HG03196 (cell line): ENCODE data around the gene RNASE12.
A peak's percentile ranks its signal among the peaks of the same experiment; 100 is the strongest.
"Not testable (repeated sequence)": the region's sequence is repeated elsewhere in the genome, so short reads cannot be mapped to it uniquely, and the experiment has no call there.

Source experiments
- ATAC-seq: cut with Tn5 transposase; IDR thresholded peaks from one replicate; pipeline ENCODE4 v1.9.1; 2021; ENCODE audit not compliant: unreplicated experiment

The RNASE12 gene

DNA sequence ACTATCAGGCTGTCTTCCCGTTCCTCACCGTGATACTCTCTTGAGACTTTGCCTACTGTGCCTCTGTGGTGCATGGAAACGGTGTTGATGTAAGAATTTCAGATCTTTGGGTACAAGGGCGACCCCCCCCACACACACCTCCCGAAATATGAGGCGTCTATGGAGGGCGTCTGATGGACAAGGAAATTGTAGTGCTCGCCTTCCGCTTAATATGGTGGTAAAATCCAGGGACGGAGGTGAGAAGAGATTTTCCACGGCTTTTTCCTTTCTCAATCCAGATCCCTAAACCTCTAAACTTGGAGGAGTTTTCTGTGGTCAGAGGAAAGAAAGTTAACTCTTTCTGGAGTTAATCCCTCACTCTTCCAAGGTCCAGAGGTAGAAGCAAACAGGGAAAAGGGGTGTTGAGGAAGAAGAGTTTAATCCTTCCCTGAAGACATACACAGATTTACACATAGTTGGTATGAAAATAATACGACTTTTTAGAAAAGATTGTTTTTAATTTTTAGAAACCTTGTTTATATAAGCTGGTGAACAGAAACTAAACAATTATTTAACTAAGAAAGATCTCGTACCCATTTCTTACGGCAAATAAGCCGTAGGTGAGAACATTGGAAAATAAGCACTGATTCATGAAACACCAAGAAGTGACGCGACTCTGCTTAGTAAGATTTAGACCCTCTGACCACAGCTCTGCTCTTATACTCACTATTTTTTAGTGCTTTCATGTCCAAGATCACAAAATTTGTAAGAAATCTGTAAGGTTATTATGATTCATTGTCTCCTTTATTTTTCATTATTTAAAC is 23.1 kb upstream of the RNASE12 start:
- no peak for ATAC-seq

DNA sequence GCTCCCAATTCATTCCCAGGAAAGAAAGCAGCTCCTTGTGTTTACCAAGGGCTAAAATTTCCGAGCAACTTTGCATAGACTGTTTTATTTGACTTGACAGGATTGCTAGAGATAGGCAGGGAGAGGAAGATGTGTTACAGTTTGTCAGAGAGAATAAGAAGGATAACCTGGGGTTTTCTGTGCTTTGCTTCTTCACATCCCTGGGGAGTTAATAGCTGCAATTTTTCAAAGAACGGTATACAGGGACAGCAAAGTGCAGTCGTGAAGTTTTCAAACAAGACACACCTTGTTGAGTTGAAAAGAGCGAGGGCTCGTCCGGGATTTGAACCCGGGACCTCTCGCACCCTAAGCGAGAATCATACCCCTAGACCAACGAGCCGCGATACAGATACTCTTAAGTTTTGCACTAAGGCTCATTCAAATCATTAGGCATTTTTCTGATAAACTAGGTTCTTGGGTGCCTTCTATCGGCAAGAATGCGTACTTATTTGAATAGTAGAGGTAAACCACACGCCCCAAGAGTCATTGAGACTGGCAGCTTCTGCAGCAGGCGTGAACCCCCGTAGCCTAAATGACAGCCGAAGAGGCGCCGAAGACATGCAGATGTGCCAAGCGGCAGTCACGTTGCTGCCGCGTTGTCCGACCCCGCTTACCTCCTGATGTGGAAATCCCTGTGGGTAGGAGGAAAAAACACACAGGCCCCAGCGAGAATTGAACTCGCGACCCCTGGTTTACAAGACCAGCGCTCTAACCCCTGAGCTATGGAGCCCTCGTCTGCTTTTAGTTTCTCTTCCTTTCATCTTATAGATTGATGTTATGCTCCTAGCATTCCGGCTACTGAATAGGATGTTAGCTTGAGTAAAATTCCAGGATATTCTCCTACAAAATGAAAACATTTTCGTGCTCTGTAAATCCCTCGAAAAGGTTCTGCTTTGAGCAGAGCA is 22.2 kb upstream of the RNASE12 start:
- ATAC-seq = peak; percentile 66

DNA sequence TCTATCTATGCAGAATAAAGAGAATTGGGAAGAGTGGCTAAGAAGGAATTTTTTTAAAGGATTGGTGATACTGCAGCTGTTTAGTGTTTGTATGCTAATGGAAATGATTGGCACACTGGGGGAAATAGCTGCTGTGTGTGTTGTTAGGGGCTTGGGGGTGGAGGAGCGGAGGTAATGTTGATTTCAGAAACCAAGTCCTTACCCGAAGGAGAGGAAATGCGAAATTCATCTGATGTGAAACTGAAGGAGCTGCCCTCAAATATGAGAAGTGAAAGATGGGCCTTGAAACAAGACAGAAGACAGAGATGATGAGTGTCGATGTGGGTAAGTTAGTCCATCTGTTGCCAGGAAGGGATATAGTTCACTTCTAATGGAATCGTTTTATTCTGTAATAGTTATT is 21.2 kb upstream of the RNASE12 start:
- ATAC-seq = no peak

DNA sequence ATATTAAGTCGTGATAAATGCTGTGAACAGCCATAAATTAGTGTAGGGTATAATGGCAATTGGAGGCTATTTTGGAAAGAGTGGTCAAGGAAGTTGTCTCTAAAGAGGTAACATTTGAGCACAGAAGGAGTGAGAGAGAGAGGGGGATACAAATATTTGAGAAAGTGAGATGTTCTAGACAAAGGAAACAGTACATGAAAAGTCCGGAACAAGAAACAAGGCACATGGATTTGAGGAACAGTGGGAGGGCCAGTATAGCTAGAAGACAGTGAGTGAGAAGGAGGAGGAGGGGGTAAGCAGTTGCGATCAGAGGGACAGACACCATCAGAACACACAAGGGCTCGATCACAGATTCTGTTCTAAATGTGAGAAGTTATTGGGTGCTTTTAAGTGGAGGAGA is 20.1 kb upstream of the RNASE12 start:
- ATAC-seq = no peak

DNA sequence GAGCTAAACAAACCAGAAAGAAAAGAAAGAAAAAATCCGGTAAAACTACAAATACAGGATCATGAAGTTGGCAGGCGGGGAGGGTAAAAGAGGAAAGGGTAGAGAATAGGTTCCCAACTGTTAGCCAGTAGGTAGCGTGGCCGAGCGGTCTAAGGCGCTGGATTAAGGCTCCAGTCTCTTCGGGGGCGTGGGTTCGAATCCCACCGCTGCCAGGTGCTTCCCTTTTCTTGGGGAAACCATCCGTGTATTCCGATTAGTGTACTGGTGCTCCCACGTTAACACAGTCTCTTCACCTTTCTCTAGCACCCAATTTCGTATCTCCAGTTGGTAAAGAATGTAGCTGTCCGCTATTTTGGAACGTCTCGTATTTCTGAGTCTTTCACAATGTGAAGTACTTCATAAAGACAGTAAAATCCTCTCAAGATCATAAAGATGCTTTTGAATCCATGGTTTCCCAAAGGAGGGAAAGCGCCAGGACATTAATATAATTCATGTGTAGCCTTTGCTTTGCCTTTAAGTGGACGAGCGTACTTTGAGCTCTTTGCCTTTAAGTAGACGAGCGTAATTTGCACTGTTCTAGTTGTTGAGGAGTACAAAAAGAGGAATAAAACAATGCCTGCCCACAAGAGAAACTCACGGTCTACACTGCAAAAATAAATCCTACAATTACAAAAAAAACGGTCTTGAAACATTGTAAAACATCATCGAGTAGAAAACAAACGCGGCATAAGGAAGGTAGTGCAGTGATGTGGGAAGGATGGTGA is 19.0 kb upstream of the RNASE12 start:
- no peak for ATAC-seq

DNA sequence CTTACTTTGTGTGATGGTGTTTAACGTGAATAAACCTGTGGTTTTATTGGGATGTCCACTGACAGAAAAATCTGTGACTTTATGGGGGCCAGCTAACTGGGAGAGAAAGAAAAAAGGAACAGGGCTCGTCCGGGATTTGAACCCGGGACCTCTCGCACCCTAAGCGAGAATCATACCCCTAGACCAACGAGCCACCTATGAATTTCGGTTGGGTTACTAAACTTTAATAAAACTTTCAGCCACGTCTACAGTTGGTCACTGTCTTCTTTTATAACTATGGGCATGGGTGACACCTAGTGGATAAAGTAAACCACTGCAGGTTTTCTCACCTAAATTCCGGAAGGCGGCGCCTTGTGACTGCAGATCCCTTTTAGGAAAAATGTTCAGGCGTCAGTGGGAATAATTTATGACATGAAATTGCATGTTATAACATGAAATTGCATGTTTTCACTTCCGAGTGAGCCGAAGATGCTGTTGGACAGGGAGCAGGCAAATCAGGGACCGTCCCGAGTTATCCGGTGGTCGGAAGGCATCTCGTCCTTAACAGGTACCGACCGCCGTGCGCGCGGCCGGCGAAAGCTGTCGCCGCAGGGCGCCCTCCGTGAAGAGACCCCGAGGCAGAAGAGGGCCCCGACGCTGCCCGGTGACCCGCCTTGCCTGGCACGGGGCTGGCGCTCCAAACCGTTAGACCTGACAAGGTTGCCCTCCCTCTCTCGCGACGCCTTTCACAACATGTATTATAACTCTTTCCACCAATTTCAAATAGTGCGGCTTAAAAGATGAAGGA is 18.2 kb upstream of the RNASE12 start:
- peak; percentile 23 for ATAC-seq

DNA sequence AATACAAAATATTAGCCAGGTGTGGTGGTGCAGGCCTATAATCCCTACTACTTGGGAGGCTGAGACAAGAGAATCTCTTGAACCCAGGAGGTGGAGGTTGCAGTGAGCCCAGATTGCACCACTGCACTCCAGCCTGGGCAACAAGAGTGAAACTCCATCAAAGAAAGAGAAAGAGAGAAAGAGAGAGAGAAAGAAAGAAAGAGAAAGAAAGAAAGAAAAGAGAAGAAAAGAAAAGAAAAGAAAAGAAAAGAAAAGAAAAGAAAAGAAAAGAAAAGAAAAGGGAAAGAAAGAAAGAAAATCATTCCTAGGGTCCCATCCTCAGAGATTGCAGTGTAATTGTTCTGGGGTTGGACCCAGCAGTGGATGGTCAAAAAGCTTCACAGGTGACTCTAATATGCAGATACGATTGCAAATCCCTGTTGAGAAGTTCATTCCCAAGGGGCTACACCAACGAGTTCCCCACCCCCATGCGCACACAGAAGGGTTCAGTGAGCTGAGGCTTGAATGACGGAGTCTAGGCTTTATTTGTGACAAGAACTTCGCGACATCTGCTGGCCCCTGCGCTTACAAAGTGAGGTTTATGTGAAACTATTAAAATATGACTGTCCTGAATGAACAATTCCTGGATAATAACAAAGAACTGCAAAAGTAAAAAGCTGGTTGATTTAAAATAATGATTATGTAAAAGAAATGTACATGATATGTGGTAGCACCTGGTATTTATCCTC is 17.4 kb upstream of the RNASE12 start:
- ATAC-seq = no peak

DNA sequence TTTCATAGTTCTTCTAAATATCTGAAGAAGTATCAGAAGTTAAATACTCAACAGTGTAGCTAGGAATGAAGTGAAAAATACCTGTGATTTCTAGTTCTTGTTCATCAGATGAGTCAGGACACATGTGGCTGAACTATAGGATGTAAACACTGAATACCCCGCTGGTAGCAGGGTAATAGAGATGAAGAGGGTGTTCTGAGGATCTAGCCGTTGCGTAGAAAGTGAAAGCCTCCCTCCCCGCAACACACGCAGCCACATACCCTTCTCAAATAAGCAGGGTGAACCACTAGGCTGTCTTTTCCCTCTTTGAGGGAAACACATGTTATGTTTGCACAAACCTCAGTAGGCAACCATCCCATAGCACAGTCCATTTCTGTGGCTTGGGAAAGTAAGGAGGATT is 16.4 kb upstream of the RNASE12 start:
- no peak for ATAC-seq

DNA sequence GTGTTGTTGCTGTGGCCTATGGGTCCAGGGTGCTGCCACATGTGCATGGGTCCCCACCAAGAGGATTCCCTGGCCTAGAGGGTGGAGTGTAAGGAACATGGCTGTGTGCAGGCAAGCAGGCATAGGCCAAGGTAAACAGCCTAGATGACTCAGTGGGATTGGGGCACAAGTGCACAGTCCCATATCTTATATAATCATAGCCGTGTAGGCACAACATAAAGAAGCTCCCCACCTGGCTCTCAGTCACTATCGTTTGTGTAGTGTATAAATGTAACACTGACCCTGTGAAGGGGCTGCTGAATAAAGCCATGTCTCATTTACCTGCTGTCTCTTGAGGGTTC is 15.7 kb upstream of the RNASE12 start:
- no peak for ATAC-seq

DNA sequence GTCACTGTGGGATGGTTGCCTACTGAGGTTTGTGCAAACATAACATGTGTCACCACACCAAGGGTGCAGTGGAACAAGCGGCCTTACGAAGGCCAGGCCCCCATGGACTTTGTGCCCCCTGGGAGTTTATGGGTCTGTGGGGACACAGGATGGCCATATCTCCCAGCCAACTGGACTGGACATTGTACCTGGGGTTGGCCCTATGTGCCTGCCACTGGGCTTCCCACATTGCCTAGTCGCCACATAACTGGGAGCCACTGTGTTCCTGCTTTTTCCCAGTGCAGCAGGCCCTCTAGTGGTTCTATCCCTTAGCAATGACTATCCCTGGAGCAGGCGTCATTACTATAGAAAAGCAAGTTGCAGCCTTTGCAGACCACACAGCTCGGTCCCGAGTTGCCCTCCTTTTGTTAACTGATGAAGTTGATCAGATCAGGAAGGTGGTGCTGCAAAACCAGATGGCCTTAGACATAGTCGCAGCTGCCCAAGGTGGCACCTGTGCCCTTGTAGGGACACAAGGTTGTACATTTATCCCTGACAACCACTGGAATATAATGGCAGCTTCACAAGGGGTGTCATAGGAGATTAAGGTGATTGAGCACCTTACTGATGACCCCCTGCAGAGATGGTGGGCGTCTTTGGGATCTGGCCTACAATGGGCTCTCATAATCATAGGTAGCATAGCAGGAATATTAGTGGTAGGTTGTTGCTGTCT is 15.2 kb upstream of the RNASE12 start:
- no peak for ATAC-seq

DNA sequence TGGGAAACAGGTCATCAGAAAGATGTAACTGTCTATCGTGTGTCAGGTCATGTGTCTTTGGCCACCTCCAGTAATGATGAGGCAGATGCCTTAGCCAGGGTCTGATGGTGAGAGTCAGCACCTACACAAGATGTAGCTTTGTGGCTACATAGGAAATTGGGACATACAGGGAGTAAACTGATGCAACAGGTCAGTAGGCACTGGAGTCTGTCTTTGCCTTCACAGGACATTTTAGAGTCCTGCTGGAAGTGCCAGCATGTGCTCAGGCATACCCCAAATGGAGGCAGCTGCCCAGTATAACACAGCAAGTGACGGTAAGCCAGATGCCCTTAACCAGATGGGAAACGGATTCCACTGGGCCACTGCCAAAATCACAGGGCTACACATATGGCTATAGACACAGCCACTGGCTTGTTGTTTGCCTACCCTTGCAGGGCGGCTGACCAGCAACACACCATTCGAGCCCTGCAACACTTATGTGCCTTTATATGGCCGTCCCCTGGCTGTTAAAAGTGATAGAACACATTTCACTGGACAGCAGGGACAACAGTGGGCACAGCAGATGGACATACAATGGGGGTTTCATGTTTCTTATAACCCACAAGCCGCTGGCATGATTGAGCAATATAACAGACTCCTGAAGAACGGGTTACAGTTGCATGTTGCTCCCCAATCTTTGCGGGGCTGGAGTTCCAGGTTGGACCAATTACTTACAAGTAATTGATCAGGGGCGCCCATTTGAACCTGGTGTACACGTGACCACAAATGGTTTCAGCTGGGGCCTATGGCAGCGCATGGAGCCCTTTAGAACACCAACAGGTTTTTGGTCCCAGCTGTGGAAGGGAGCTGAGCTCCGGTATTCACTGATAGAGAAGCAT is 12.9 kb upstream of the RNASE12 start:
- ATAC-seq = no peak

DNA sequence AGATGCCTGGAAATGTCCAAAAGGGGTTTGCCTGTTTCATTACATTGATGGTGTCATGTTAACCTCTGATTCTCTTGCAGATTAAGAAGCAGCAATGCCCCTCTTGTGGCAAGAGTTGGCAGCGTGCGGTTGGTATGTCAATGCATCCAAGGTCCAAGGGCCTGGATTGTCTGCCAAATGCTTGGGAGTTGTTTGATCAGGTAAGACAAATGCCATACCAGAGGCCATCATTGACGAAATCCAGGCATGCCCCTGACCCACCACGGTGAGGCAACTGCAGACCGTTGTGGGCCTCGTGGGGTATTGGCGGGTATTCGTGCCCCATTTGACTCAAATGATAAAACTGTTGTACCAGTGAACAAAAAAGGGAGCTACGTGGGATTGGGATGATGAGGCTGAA is 11.4 kb upstream of the RNASE12 start:
- no peak for ATAC-seq

DNA sequence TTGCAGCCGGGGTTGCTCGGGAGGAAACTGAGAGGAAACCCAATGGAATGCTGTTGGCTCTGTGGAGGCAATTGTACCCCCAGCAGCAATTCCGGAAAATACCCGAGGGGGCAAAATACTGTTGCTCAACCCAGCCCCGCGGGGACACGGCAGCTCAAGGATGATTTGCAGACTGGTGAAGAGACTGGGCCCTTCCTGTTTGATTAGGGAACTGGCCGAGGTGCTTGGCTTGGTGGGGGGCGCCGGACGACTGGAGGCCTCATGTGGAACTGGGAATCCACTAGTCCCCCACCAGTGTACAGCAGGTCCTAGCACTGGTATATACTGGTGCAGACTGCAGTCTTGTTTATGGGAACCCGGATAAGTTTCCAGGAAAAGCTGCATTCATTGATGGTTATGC is 10.3 kb upstream of the RNASE12 start:
- ATAC-seq = no peak

DNA sequence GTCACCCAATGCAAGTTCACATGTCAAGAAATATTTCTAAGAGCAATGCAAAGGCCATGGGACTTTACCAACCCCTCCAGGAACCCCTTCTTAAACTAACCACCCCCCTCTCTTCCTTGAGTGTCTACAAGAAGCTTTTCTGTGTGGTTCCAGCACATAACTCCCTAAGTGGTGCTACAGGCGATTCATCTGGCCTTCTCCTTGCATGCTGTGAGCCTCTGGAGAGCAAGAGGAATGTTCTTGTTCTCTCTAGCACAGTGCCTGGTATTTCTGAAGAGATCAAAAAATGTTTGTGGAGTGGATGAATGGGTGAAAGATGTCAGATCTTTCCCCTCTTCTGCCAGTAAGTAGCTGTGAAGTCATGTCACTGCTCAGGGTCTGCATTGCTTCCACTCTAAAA is 5.9 kb upstream of the RNASE12 start:
- ATAC-seq = no peak

DNA sequence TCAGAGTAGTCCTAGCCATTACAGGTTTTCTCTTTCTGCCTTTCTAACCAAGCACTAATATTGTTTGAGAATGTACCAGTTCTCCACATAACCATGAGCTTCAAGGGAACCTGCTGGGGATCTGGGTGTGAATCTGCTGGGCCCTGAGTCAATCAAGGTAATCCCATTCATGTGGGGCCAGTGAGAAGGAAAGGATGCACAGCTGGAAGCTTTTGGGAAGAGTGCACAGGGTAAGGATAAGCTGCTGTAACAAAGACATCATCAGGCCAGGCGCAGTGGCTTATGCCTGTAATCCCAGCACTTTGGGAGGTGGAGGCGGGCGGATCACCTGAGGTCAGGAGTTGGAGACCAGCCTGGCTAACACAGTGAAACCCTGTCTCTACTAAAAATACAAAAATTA is 4.5 kb upstream of the RNASE12 start:
- not testable (repeated sequence) for ATAC-seq

DNA sequence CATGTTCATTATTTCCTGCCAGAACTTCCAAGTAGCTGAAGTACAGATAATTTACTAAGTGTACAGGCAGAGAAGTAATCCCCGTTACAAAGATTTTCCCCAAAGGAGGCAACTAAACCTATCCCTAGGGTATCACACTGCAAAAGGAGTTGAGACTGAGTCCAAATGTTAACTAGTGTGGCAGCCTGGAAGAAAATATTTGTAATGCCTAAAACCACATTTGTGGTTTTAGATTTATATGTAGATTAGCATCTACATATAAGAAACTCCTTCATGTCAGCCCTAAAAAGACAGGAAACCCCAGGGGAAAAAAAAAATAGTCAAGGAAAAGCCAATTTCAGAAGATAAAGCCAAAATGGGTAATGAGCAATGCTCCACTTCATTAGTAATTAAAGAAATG is 1.4 kb upstream of the RNASE12 start:
- no peak for ATAC-seq

DNA sequence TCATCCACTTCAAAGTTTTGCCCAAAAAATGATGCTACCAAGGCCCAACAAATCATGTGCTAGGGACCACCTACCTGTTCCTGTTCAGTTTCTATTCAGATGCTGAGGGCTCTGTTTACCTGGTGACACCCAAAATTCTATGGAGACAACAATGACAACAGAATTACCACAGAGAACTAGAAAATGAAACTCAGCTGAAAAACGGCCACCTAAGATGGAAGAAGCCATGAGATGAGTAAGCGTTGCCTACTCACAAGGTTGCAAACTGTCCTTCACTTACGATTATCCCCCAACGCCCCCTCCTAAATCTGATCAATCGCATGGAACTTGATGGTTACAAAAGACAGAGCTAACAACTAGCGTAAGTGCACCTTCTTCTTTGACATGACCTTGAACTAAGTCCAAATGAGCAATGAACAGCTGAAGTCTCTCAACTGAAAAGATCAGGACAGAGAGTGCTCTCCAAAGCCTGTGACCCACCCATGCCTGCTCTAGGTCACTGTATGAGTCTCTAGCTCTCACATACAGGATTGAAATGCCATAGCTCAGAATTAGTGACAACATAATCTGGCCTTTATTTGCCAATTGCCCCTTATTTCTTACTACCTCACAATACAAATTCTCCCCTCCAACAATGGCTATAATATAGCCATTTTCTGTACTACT is 3.6 kb downstream of the RNASE12 start, which contains the start of gene RNASE11:
Gene RNASE11 (minus strand): TSS at position 513 of the 666 bp plus-strand sequence.
- no peak for ATAC-seq

DNA sequence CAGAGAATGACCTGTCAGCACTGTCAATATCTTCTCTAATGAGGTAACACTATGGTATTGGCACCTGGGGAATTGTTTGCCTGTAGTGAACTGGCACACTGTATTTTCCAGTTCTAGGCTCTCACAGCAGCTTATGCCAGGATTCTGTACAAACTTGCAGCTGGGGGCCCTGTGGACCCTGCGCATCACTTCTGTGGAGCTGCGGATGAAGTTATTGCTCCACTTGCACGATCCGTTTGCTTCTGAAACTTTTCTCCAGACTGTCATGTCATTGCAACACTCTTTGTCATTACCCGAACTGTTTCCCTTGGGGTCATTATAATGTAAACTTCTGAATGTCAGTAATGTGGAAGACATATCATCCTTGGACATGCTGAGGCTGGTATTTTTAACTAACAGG is 7.3 kb downstream of the RNASE12 start:
- ATAC-seq = no peak
